Activated CD4-positive, alpha-beta memory T cell treated with anti-CD3 and anti-CD28 coated beads, Interleukin-2, amount 10 ng/mL, durations not matched to agents 7 days and 5 days (primary cell): ENCODE measurements around the gene ZC3HAV1. TPM values are rescaled to one million over a fixed set of nuclear protein-coding genes. Genes with fewer than 3 reads are reported as not detected.

Experiments used
- CTCF ChIA-PET: fragments of 350-600 bp; sonication (Branson Sonifier 250); formaldehyde crosslinking; loops from one replicate; lab custom pipeline; 2021; ENCODE audit warnings: antibody characterized with exemption, inconsistent platforms; lab: Charles Lee
- POLR2A ChIA-PET: fragments of 350-600 bp; sonication (Branson Sonifier 250); formaldehyde crosslinking; loops from one replicate; lab custom pipeline; 2021; ENCODE audit warnings: antibody characterized with exemption; lab: Charles Lee
- DNase-seq: peaks from one replicate; pipeline ENCODE4 v3.0.0-alpha.2; 2020
- H3K27ac Mint-ChIP-seq: one replicate; pipeline ENCODE4 v1.8.0; 2021; ENCODE audit warnings: mild to moderate bottlenecking, mixed read lengths
- H3K27me3 Mint-ChIP-seq: one replicate; pipeline ENCODE4 v1.8.0; 2021; ENCODE audit warnings: mixed read lengths
- H3K36me3 Mint-ChIP-seq: one replicate; pipeline ENCODE4 v1.8.0; 2021; ENCODE audit warnings: low read depth, mixed read lengths
- H3K4me1 Mint-ChIP-seq: one replicate; pipeline ENCODE4 v1.8.0; 2021; ENCODE audit warnings: mixed read lengths
- H3K4me3 Mint-ChIP-seq: one replicate; pipeline ENCODE4 v1.8.0; 2021; ENCODE audit warnings: mild to moderate bottlenecking, mixed read lengths
- H3K9me3 Mint-ChIP-seq: one replicate; pipeline ENCODE4 v1.8.0; 2021; ENCODE audit warnings: mixed read lengths
- total RNA-seq, 2 experiments: library from RNA; stranded (reverse); gene quantifications; one replicate each; pipeline ENCODE4 v1.2.3, GENCODE V29; 2021

The ZC3HAV1 gene
- total RNA-seq, 2 experiments from 2014 or later = 129 to 133 TPM

- H3K4me1 Mint-ChIP-seq = peaks cover 84% of the 10 kb centered on the region
- no peaks in the 10 kb centered on the region for H3K9me3 Mint-ChIP-seq
- no peak overlapping the region for H3K4me3 Mint-ChIP-seq
These were observed 63.4 kb downstream of the ZC3HAV1 start for GRCh38 chr7:139046143-139046542.

DNA sequence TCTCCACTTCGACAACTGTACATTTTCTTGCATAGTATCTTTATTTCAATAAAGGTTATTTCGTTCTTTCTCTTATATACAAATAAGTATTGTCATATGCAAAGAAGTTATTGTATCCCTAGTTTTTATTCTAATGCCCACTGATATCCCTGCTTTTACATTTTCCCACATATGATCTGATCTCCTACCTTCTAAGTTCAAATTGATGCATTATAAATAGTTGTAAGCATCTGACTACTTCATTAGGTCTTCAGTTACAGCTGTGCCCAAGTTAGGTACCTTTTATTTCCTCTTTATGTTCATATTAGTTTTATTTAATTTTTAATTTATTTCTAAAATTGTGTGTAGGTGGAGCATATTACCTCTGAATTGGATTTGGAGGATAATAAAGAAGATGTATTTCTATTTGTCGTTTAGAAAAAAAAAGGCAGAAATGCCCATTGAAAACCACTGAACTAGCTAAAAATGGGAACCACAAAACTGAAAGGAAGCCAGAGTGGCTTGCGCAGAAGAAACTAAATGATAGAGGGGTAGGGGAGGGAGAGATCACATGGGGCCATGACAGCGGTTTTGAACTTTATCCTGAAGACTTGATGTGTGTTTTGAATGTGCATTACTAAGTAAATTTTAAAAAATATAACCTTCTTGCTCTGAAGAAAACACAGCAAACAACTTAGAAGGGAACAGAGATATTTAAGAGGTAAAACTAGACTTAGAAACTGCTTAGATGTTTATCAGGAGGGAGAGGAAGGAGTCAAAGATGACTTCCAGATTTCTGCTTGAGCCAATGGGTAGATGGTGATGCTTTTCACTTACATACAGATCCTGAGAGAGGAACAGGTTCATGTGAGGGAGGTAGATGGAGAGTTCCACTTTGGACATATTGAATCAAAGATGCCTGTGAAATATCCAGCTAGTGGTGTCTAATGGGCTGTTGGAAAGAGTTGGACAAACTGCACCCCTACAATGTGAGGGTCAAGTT lies 64.4 kb downstream of the ZC3HAV1 start:
- CTCF ChIA-PET = interaction anchor here (0.6 to 2.7 kb wide), 9 partner anchors 8 to 158 kb away, joined by 3 to 17 read pairs (median 4); no protein-coding TSS in a partner anchor
- Mint-ChIP-seq H3K4me1 (peaks cover 82% of the 10 kb centered on the region), H3K36me3 (peaks cover 82% of the 10 kb centered on the region)

More at GRCh38 chr7:139046143-139046542, 63.4 kb downstream of the ZC3HAV1 start:
- peak overlapping the region; percentile 80 for H3K27ac Mint-ChIP-seq
- peaks cover 91% of the 10 kb centered on the region for H3K36me3 Mint-ChIP-seq
- DNase-seq = peak; percentile 4
- H3K27me3 Mint-ChIP-seq = no peaks in the 10 kb centered on the region
- CTCF ChIA-PET = interaction anchor here (0.8 to 2.7 kb wide), 4 partner anchors 19 to 29 kb away, joined by 3 to 17 read pairs (median 5); no protein-coding TSS in a partner anchor
- POLR2A ChIA-PET = interaction anchor here (0.6 to 11.9 kb wide), 8 partner anchors 10 to 64 kb away, joined by 3 to 171 read pairs (median 6); partner anchors contain the start of gene ZC3HAV1L

GRCh38 chr7:139043823-139044812 lies 65.4 kb downstream of the ZC3HAV1 start:
- ChIA-PET POLR2A (interaction anchor here (0.8 to 11.9 kb wide), 9 partner anchors 10 to 319 kb away, joined by 3 to 171 read pairs (median 4); partner anchors contain the start of gene ZC3HAV1L), CTCF (interaction anchor here (0.6 to 2.7 kb wide), 7 partner anchors 9 to 157 kb away, joined by 3 to 17 read pairs (median 5); no protein-coding TSS in a partner anchor)
- Mint-ChIP-seq H3K27me3 (peaks cover 2% of the 10 kb centered on the region), H3K4me3 (peak overlapping the region; percentile 58), H3K9me3 (no peaks in the 10 kb centered on the region), H3K4me1 (peaks cover 78% of the 10 kb centered on the region), H3K36me3 (peaks cover 72% of the 10 kb centered on the region), H3K27ac (peak overlapping the region; percentile 80)
- DNase-seq = peak; percentile 85

More for the DNA sequence above, 64.4 kb downstream of the ZC3HAV1 start:
- H3K27ac Mint-ChIP-seq = peak overlapping the region; percentile 80
- H3K4me3 Mint-ChIP-seq = peak overlapping the region; percentile 58
- POLR2A ChIA-PET = interaction anchor here (0.6 to 11.9 kb wide), 11 partner anchors 9 to 318 kb away, joined by 3 to 171 read pairs (median 4); partner anchors contain the start of gene ZC3HAV1L
- peak; percentile 49 for DNase-seq
- H3K27me3 Mint-ChIP-seq = no peaks in the 10 kb centered on the region
- H3K9me3 Mint-ChIP-seq = no peaks in the 10 kb centered on the region

DNA sequence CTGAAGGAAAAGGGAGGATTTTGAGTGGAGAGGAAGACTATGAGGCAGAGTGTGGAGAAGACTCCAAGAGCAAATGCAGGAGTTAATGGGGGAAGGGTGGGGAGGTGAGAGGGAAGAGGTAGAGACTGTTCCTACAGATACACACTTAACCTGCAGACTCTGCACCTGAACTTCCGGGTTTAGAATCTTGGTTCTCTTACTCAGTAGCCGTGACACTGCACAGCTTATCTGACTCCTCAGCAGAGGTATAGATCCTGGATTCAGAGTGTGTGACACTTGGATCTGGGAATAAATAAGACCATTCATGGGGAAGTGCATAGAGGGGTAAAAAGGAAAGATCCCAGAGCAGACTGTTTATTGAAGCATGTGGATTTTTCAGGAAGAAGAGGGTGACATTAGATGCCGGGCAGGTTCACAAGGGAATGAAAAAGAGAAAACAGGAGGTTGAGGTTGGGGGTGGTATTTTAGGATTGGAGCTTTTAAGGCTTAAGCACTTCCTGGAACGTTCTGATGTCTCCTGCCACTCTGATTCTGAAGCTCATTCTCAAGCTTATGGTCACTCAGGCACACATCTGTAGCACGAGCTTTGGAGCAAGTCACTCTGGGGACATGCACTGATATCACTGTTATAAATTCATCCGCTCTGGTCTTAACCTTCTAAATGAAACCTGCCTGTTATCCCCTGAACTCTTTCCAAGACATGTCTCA lies 68.0 kb downstream of the ZC3HAV1 start:
- ChIA-PET CTCF (interaction anchor here (0.9 to 1.2 kb wide), 5 partner anchors 10 to 155 kb away, joined by 3 to 5 read pairs (median 3); no protein-coding TSS in a partner anchor), POLR2A (interaction anchor here (0.9 to 5.9 kb wide), 7 partner anchors 8 to 155 kb away, joined by 3 to 36 read pairs (median 5); partner anchors contain the start of gene ZC3HAV1L)
- Mint-ChIP-seq H3K27ac (peak overlapping the region; percentile 50), H3K4me1 (peaks cover 65% of the 10 kb centered on the region), H3K36me3 (peaks cover 46% of the 10 kb centered on the region), H3K27me3 (peaks cover 13% of the 10 kb centered on the region), H3K9me3 (no peaks in the 10 kb centered on the region), H3K4me3 (no peak overlapping the region)
- peak; percentile 17 for DNase-seq

DNA sequence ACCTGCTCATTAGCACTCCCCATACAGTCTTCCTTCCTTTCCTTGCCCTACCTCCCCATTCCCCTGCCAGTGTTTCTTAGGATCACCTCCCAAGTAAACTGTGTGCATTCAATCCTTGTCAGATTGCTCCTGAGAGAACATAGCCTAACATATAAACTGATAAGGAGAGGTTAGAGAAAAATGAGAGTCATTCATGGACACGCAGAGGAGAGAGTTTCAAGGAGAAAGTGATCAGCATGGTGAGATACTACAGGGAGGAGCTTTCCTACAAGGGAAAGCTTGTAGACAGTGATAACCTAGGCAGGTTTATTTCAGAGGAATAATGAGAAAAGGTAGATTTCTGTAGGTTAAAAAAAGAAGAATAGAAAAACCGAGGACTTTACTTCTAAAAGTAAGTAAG lies 70.8 kb downstream of the ZC3HAV1 start:
- H3K27ac Mint-ChIP-seq = no peak overlapping the region
- H3K4me3 Mint-ChIP-seq = no peak overlapping the region
- no peaks in the 10 kb centered on the region for H3K9me3 Mint-ChIP-seq
- peaks cover 58% of the 10 kb centered on the region for H3K4me1 Mint-ChIP-seq
- DNase-seq = peak; percentile 13
- POLR2A ChIA-PET = no interaction called here
- peaks cover 13% of the 10 kb centered on the region for H3K27me3 Mint-ChIP-seq
- CTCF ChIA-PET = no interaction called here
- H3K36me3 Mint-ChIP-seq = peaks cover 31% of the 10 kb centered on the region

DNA sequence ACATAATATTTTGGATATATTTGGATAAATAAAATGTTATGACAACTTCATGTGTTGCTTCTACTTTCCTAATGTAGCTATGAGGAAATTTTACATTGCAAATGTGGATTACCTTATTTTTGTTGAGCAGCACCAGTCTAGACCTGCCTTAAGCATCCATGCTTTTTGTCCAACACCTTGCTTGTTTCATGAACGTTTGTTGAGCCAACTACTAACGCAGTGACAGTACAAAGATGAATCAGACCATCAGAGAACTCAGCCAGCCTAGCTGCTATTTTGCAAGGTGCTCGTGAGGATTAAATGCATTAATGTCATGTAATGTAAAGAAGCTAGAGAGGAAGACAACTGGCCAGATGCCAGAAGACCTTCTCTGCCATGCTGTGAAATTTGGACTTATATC lies 72.6 kb downstream of the ZC3HAV1 start:
- H3K36me3 Mint-ChIP-seq = peaks cover 25% of the 10 kb centered on the region
- CTCF ChIA-PET = interaction anchor here (0.6 to 2.3 kb wide), 3 partner anchors 13 to 38 kb away, joined by 3 to 7 read pairs (median 4); no protein-coding TSS in a partner anchor
- peak overlapping the region; percentile 16 for H3K4me3 Mint-ChIP-seq
- no peaks in the 10 kb centered on the region for H3K9me3 Mint-ChIP-seq
- DNase-seq = peak; percentile 11
- peaks cover 13% of the 10 kb centered on the region for H3K27me3 Mint-ChIP-seq
- peaks cover 55% of the 10 kb centered on the region for H3K4me1 Mint-ChIP-seq
- H3K27ac Mint-ChIP-seq = no peak overlapping the region
- POLR2A ChIA-PET = interaction anchor here (0.8 to 2.4 kb wide), 6 partner anchors 12 to 323 kb away, joined by 3 to 8 read pairs (median 3); partner anchors contain the start of gene LUC7L2

DNA sequence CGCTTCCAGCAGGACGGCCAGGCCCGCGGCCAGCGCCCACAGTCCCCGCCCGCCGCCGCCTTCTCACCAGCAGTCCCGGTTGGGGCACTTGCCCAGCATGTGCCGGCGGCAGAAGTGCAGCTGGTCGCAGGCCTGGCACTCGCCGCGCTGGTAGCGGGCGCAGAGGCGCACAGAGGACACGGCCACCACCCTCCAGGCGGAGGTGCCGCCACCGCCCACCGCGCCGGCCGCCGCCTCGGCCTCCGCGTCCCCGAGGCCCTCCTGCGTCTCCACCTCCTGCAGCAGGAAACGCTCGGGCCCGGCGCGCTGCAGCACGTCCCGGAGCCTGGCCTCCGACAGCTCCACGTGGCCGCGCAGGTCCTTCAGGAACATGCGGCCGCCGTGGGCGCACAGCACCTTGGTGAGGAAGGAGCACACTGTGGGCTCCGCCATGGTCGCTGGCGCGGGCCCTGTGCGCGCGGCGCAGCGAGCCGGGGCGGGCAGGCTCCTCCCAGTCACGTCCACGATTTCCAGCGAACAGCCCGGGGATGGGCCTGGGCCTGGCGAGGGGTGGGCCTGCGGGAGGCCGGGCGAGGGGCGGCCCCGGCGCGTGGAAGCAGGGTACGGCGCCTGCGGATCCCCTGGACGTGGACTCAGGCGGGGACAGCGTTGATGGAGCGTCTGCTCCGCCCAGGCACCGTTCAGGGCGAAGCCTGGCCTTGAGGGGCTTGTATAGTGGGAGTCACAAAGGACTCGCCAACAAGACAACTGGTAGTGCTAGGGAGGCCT lies 73.8 kb downstream of the ZC3HAV1 start, which contains the start of gene ZC3HAV1L:
Gene ZC3HAV1L (minus strand): TSS at position 457 of the 768 bp plus-strand sequence. CDS start 25 bp downstream, at position 432.
- peak within 1 kb of the TSS; percentile 83 for H3K4me3 Mint-ChIP-seq
- H3K36me3 Mint-ChIP-seq = peaks cover 25% of the 10 kb centered on the region
- H3K27ac Mint-ChIP-seq = peak within 1 kb of the TSS; percentile 75
- POLR2A ChIA-PET = interaction anchor here (0.6 to 5.1 kb wide), 15 partner anchors 8 to 324 kb away, joined by 3 to 36 read pairs (median 4); partner anchors contain the start of gene LUC7L2
- peak; percentile 61 for DNase-seq
- peaks cover 13% of the 10 kb centered on the region for H3K27me3 Mint-ChIP-seq
- CTCF ChIA-PET = interaction anchor here (1.1 to 2.3 kb wide), 7 partner anchors 8 to 59 kb away, joined by 3 to 9 read pairs (median 4); no protein-coding TSS in a partner anchor
- H3K9me3 Mint-ChIP-seq = no peaks in the 10 kb centered on the region
- H3K4me1 Mint-ChIP-seq = peaks cover 46% of the 10 kb centered on the region

- Mint-ChIP-seq H3K27me3 (peaks cover 13% of the 10 kb centered on the region), H3K27ac (peak overlapping the region; percentile 75), H3K36me3 (peaks cover 28% of the 10 kb centered on the region), H3K9me3 (no peaks in the 10 kb centered on the region), H3K4me3 (peak overlapping the region; percentile 83), H3K4me1 (peaks cover 43% of the 10 kb centered on the region)
- POLR2A ChIA-PET = interaction anchor here (0.6 to 5.1 kb wide), 14 partner anchors 9 to 325 kb away, joined by 3 to 36 read pairs (median 4); partner anchors contain the start of gene LUC7L2
- DNase-seq = peak; percentile 38
- CTCF ChIA-PET = interaction anchor here (1.1 to 2.3 kb wide), 6 partner anchors 9 to 60 kb away, joined by 3 to 9 read pairs (median 4); no protein-coding TSS in a partner anchor
These were observed 74.5 kb downstream of the ZC3HAV1 start for GRCh38 chr7:139034855-139035585.

DNA sequence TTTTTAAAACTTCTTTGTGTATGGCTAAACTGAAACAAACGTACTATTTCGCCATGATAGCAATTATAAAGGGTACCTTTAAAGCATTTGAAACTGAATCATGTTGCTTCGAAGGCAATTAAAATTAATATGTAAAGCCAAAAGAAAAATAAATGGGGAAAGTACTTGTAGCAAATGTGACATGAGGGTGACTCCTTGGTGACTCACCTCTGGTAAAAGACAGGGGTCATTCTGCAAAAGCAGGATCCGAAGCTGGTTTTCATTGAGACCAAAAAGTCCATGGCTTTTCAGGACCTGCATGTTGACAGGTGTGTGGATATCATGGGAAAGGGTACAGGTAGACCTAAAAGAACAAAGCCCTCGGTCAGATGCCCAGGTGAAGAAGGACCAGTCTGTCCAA lies 75.2 kb downstream of the ZC3HAV1 start:
- H3K27ac Mint-ChIP-seq = peak overlapping the region; percentile 75

More for the DNA sequence above, 75.2 kb downstream of the ZC3HAV1 start:
- H3K4me1 Mint-ChIP-seq = peaks cover 38% of the 10 kb centered on the region
- H3K9me3 Mint-ChIP-seq = no peaks in the 10 kb centered on the region
- peaks cover 11% of the 10 kb centered on the region for H3K27me3 Mint-ChIP-seq
- peaks cover 34% of the 10 kb centered on the region for H3K36me3 Mint-ChIP-seq
- DNase-seq = no peak
- peak overlapping the region; percentile 83 for H3K4me3 Mint-ChIP-seq
- CTCF ChIA-PET = interaction anchor here (0.8 to 1.9 kb wide), 7 partner anchors 9 to 61 kb away, joined by 3 to 9 read pairs (median 4); no protein-coding TSS in a partner anchor
- POLR2A ChIA-PET = interaction anchor here (1.1 to 5.1 kb wide), 8 partner anchors 10 to 69 kb away, joined by 3 to 36 read pairs (median 8); no protein-coding TSS in a partner anchor
